NAMALWA (cell line): ENCODE measurements around the gene CLP1.
"Not testable (repeated sequence)": the region's sequence is repeated elsewhere in the genome, so short reads cannot be mapped to it uniquely, and the experiment has no call there.

ENCODE experiments used
- DNase-seq: peaks from one replicate; pipeline ENCODE4 v3.0.0-alpha.2; 2015; ENCODE audit warnings: low spot score

The CLP1 gene

DNA sequence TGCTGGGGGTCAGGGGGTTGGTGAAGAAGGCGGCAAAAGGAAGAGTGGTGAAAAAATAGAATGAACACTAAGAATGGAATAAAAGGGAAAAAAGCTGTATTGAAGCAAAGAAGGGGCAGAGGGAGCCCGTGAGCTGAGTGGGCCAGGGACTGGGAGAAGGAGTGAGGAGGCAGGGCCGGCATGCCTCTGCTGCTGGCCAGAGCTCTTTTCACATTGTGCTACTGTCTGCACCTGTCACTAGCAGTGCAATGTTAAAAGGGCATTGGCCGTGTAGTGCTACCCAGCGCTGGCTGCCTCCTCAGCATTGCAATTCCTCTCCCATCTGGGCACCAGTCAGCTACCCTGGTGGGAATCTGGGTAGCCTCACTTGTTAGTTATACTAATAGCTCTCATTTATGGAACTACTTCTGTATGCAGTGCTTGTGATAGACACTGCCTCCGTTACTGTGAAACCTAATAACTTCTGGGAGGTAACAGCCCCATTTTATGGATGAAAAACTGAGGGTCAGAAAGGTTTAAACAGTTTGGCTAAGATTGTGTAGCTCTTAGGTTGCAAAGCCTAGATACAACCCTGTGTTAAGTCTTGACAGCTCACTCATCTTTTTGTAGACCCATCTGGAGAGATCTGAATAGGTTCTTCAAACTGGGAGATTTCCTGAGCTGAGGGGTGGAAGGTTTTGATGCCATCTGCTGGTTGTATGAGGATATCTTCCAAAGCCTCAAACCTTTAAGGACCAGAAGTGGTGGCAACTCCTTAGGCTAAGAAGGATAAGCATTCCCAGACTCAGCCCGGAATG is 16.4 kb upstream of the CLP1 start:
- peak; percentile 73 for DNase-seq

DNA sequence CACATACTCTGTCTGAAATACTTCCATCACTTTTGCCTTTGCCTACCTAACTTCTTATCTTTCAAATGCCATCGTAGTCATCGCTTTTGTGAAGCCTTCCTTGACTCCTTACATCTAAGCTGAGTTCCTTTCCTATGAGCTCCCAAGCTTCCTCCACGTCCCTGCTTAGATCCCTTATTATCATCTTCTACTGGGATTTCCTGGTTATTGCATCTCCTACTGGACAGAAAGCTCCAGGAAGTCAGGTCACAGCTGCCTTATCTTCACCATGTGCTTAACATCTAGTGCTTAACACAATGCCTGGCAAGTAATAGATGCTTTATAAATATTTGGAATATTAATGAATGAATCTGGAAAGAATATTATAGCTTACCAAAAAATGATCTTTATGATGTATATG is 13.8 kb upstream of the CLP1 start:
- no peak for DNase-seq

DNA sequence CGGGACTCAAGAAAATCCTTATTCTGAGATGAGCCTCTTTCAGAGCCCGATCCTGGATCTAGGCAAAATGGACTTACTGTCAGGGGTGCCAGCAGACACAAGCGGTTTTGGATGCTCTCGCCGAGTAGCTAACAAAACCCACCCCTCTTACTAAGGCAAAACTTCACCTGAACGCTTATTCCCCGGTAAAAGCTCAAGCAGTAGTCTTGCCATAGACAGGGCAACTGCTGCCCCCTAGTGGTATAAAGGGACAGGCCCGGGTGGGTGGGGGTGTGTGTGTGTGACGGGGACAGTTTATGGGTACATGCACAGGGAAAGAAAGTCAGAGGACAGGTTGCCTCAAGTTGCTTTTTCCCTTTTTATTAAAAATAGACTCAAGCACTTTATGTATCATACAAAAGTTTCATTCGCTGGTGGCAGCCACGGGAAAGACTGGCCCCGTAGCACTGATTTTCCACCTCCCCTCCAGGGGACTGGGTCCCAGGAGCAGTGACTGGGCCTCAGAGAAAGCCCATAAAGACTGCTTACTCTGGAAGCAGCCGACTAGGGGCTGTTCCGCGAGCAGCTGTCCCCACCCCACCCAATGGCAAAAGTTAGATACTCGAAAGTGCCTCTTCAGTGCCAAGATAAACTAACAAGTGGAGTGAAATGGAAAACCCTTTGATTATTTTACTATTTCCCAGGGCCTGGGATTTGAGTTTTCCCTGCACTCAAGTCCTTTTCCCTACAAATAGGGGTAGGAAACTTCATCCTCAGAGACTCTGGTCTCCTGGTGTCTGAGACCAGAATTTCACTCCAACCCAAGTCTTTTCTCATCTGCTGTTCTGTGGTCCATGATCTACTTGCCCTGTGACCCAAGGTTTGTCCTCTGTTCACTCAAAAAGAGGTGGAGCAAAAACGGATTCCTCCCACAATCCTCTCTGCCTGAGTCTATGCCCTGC is 12.5 kb upstream of the CLP1 start:
- DNase-seq: peak; percentile 88

DNA sequence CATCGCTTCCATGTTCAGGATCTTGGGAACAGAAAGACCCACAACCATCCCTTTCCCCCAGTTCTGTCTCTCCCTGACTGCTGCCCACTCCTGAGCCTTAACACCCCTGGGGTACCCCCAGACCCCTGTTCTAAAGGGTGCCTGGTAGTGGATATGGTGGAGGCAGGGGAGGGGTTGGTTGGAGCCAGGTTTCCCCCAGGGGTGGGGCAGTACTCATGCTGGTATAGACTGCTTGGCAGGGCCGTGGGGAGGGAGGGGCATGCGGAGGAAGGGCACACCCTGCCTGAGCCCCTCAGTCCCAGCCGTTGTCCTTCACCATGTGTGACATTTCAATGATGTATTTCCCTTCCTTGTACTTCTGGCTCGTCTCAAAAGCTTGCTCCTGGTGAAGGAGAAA is 11.9 kb upstream of the CLP1 start:
- DNase-seq: no peak

DNA sequence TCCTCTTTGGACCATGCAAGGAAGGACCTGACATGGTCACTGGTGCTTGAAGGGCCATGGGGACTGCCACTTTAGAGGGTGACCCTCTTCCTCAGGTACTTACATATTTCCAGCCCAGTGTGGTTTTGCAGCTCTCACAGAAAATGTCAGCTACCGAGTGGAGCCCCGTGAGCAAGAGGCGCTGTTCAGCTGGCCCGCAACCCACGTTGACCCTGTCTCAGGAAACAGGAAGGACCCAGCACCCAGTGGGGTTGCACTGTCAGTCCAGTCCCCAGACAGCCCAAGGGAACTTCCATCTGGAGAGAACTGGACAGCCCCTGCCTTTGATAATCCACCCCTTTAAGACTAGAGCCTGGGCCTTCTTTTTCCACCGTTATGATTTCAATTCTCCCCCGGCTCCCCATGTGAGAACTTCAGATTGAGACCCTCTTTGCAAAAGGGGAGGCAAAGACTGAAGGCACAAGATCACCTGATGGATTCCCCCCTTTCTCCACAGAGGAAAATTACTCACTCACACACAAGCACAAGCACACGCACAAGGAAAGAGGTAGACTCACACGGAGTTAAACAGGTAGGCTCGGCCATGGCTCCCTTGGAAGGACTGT is 11.3 kb upstream of the CLP1 start:
- no peak for DNase-seq

DNA sequence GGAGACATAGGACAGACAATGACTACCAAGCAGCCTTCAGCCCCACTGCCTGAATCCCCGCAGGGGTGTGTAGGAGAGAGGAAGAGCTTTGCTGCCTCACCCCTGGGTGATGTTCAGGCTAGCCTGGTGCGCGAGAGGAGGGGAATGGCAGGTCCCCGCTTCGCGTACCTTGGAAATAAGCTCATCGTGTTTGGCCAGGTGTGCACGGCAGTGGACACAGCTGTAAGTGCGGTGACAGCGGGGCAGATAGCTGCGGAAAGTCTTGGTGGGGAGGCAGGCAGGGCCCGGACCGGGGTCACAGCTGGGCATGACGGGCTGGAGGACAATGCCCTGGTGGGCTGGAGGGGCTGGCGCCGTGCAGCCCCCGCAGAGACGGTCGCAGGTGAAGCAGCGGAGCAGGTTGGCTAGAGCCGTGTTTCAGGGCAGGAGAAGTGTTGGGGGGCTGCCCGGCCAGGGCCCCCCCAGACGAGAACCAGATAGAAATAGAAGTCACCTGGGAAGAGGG is 10.7 kb upstream of the CLP1 start:
- no peak for DNase-seq

DNA sequence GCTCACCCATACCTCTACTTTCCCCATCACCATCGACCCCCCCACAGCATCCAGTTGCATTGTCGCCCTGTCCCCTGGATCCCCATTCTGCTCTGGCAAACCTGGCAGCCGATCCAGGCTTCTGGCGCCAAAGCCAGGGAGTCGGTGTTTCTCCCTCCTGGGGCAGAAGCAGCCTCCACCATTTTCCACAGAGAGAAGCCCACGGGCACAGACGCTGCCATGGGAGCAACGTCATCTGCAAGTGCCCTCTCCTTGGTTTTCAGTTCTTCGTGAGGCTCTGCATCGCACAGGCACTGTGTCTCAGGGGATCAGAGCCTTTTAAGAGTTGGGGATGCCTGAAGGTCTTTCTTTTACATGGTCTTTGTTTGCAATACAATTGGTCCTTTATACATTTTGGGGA is 10.2 kb upstream of the CLP1 start:
- DNase-seq: no peak

DNA sequence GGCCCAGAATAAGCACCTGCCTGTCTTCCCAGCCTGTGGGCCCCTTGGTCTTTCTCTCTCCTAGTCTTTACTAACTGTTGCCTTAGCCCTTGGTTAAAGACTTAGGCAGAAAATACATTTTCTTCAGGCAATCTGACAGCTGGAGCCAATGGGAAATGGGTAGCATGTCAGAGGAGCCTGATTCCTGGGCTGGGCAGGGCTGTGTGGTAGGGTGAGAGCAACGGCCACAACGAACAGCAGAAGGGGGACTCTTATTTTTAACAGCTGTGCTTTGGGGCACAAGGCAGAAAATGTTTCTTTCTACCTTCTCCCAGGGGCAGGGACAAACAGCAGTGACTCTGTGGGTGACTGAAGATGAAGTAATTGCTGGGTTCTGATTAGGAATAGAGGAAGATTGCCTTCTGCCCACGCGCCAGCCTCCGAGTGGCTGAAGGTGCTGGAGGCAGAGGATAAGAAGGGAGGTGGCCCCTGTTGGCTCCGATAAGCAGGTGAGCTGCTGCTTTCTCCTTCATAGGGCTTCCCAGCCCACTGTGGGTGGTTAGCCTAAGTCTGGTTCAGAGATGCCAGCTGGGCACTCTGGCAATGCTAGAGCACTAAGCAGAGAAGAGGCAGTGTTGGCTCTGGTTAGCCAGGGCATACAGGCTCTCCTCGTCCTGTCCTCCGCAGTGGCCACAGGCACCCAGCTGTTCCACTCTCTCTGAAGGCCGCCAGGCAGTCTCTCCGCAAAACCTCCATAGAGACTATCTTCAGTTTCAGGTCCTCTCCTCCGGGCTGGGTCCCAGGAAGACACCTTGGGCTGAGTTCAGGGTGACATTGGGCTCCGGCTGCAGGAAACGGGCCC is 9.4 kb upstream of the CLP1 start:
- DNase-seq: no peak

DNA sequence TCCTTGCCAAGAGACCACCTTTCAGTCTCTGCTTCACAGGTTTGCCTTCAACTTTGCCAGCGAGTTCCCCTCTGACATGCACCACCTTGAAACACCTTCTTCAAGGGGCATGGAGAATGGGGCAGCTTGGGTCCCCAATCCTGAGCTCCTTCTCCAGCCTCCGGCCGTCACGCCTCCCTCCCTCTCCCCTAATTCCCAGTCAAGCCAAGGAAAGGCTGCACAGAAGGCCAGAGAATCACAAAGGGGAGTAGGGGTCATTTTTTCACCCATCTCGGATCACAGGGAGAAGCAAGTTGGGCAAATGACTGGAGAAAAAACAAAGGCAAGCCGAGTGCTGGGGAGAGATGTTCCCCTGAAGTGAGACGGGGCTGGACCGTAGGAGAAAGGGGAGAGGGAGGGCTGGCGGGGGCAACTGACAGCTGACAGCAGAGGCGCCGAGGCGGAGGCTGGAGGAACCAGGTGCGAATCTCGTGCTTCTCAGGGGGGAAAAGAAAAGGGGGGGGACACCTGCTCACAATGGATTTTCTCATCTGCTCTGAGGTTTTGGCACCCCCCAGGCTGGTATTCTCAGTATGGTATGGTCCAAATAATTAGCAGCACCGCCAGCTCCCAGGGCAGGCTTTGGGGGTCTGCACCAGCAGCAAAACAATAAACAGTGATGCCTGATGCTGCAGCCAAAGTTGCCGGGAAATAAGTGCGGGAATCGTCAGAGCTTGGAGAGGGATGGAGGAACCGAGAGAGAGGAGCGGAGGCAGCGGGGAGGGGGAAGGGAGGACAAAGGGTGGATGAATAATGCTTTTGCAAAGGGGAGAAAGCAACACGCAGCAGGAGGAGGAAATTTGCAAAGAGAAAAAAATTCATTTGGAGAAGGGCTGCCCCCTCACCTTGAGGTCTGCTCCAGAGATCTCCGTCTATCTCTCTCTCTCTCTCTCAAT is 8.5 kb upstream of the CLP1 start:
- DNase-seq: no peak

DNA sequence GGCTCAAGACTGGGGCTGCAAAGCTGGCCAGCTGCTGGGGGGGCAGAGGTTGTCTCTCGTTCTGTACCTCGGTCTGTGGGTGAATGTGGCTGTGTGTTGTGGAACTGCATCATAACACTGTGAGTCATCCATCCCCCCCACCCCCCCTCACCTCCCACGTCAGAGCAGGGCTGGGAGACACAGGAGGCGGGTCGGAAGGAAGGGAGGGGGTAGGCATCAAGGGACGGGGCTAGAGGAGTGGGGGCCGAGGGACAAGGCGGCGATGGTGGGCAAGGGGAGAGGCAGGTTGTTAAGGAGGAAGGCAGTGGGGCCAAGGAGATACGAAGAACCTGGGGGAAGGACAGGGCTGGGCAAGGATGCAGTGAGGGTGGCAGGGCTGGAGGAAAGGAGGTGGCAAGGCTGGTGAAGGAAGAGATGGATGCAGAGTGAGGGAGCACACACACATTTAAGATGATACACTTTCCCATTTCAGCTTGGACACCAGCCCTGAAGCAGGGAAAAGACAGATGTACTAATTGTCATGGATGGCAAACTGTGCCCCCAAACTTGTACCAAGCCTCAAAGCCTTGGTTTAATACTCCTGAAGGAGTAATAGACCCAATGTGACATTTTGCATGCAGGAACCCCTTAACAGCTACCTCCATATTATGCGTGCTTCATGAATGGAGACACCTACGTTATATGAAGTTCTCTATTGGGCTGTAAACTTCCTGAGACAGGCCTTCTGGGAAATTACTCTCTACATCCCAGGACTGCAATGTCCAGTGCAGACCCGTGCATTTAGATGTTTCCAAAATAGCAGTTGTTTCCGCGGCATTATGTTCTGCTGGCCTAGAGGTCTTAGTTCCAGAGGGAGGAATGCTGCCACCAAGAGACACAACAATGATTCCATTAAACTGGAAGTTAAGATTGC is 7.5 kb upstream of the CLP1 start, which contains the start of gene YPEL4:
Gene YPEL4 (minus strand): TSS at position 87 of the 913 bp plus-strand sequence. CDS start 2,805 bp downstream, outside the sequence.
- DNase-seq: no peak

DNA sequence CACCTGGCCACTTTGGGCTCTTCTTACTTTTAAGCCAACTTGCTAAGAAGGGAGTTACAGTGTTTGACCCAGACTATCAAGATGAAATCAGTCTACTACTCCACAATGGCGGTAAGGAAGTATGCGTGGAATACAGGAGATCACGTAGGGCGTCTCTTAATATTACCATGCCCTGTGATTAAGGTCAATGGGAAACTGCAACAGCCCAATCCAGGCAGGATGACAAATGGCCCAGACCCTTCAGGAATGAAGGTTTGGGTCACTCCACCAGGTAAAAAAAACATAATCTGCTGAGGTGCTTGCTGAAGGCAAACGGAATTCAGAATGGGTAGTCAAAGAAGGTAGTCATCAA is 6.8 kb upstream of the CLP1 start:
- DNase-seq: no peak

DNA sequence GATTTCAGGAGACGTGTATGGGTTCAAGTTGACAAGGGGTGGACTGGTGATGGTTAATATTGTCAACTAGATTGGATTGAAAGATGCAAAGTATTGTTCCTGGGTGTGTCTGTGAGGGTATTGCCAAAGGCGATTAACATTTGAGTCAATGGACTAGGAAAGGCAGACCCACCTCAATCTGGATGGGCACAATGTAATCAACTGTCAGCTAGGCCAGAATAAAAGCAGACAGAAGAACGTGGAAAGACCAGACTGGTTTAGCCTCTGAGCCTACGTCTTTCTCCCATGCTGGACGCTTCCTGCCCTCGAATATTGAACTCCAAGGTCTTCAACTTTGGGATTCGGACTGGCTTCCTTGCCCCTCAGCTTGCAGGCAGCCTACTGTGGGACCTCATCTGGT is 6.2 kb upstream of the CLP1 start:
- no peak for DNase-seq

DNA sequence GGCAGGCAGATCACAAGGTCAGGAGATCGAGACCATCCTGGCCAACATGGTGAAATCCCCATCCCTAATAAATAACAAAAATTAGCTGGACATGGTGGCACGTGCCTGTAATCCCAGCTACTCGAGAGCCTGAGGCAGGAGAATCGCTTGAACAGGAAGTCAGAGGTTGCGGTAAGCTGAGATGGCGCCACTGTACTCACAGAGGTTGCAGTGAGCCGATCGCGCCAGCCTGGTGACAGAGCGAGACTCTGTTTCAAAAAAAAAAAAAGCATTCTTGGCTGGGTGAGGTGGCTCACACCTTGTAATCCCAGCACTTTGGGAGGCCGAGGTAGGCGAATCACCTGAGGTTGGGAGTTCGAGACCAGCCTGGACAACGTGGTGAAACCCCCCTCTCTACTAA is 5.3 kb upstream of the CLP1 start:
- not testable (repeated sequence) for DNase-seq

DNA sequence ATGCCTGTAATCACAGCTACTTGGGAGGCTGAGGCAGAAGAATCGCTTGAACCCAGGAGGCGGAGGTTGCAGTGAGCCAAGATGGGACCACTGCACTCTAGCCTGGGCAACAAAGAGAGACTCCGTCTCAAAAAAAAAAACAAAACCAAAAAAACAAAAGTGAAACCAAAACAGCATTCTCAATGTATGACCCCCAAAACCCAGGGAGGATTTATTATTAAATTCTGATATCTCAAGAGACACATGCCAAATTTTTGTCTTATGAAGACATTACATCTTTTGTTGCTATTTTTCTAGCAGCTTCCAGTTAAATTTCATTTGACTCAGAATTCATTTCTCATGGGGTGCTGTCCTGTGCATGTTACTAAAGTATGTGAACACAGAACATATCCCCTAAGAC is 4.9 kb upstream of the CLP1 start:
- no peak for DNase-seq

DNA sequence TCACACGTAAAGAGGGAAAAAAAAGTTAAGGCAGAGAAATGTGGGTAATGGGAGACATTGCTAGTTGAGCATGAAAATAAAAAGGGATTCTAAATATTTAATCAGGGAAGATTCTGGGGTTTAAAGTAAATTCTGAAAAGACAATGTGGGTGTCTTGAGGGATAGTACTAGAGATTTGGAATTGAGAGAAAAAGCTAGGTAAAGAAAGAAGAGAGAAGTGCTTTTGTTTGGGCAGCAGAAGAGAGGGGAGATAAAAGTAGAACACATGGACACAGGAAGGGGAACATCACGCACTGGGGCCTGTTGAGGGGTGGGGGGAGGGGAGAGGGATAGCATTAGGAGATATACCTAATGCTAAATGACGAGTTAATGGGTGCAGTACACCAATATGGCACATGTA is 4.4 kb upstream of the CLP1 start:
- no peak for DNase-seq

DNA sequence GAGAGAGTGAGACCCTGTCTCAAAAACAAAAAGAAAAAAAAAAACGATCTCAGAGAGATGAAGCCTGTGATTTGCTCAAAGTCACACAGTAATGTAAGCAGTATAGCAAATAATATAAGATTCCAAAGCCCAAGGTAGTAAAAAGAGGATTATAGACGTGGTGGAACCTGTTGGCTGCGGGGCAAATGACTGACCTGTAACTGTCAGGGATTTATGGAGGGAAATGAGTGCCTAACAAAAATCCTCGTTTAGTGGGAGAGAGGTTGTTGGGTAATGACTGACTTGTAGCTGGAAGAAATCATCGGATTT is 723 bp upstream of the CLP1 start:
- DNase-seq: no peak

DNA sequence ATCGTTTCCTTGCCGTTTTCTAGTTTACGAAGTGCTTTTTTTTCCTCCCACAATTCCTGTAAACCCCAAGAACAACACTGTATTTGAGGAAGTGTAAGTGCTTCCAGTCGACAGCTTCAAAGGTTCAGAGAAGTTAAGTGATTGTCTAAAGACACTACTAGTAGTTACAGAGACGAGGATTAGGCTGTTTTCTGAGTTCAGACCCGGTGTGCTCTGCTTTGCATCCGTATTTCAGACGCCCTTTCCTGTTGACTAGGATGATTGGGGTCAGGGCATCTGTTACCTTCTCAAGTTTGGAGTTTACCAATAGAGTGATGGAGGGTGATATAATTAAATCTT is 430 bp downstream of the CLP1 start:
- peak; percentile 55 for DNase-seq

DNA sequence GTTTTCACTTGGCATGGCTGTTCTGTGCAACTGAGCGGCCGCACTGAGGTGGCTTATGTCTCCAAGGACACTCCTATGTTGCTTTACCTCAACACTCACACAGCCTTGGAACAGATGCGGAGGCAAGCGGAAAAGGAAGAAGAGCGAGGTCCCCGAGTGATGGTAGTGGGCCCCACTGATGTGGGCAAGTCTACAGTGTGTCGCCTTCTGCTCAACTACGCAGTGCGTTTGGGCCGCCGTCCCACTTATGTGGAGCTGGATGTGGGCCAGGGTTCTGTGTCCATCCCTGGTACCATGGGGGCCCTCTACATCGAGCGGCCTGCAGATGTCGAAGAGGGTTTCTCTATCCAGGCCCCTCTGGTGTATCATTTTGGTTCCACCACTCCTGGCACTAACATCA is 2.1 kb downstream of the CLP1 start:
- no peak for DNase-seq

DNA sequence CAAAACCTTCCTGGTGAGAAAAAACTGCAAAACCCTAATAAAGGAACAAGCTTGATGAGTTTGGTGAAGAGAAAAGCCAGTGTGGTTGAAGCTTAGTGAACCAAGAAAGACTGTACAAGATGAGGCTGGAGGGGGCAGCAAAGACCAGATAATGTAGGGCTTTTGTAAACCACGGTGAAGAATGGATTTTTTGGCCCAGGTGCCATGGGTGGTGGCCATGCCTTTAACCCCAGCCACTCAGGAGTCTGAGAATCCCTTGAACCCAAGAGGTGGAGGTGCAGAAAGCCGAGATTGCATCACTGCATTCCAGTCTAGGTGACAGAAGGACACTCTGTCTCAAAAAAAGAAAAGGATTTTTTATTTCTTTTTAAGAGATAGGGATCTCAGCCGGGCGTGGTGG is 5.3 kb downstream of the CLP1 start:
- DNase-seq: peak; percentile 66

DNA sequence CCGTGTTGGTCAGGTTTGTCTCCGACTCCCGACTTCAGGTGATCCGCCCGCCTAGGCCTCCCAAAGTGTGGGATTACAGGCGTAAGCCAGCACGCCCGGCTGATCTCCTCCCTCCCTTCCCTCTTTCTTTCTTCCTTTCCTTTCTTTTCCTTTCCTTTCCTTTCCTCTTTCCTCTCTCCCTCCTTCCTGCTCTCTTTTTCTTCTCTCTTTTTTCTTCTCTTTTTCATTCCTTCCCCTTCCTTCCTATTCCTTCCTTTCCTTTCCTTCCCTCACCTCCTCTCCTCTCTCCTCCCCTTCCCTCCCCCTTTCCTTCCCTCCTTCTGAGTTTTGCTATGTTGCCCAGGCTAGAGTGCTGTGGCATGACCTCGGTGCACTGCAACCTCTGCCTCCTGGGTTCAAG is 6.4 kb downstream of the CLP1 start:
- no peak for DNase-seq
